ENCODE data around the gene CTNNA3. TPM values are rescaled to one million over a fixed set of nuclear protein-coding genes. Genes with fewer than 3 reads are reported as not detected.

Gene CTNNA3
- total and polyA plus RNA-seq, 2 donors (not counting 3 experiments of a cell fraction or from before 2014, with no cell fraction given): not detected

DNA sequence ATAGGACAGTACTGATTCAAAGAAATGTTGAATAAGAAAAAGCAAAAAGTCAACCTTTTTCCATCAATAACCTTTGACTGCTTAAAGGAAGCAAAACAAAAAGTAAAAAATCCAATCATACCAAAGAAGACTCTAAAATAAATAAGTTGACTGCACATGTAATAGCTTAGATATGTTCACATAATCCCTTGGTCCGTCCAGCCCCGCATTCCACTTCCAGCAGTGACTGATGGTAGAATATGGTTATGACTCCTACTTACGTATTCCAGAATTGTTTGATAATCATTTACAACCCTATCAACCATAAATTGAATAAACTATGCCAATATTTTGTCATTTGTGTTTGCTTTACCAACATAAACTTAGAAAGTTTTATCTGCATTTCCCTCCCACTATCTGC lies 77.9 kb downstream of the CTNNA3 start:
- no peak for FAIRE-seq
- intact Hi-C loops (cut with micrococcal nuclease) (loop anchor here (10.0 kb wide), 1 partner anchor 73 kb away; no protein-coding TSS in a partner anchor), dilution Hi-C loops (cut with MboI; ENCODE audit: extremely low pct_ligation_motif_present, low sequenced_read_pairs) (no loop called here)
- no TSS peak for BruUV-seq (replicated peaks)
- Histone ChIP-seq H3K4me3 (replicated peaks in 1 of 3; ENCODE audit: insufficient read depth in 1 of 3, low read depth in 1 of 3, low read length in 3 of 3) (no peak overlapping the region), H3K4me1 (ENCODE audit: control insufficient read depth, extremely low read depth, insufficient read depth, low read length) (no peaks in the 10 kb centered on the region), H4K20me1 (replicated peaks; ENCODE audit: control insufficient read depth, extremely low read depth, insufficient read depth, low read length) (no peaks in the 10 kb centered on the region), H3K9ac (replicated peaks; ENCODE audit: extremely low read depth, insufficient read depth, low read length) (no peak overlapping the region), H3K36me3 (ENCODE audit: control insufficient read depth in 2 of 2, extremely low read depth in 1 of 2, insufficient read depth in 2 of 2, low read length in 2 of 2) (no peaks in the 10 kb centered on the region), H2AFZ (ENCODE audit: low read depth, low read length) (no peak overlapping the region), H3K9me3 (replicated peaks; ENCODE audit: control insufficient read depth, insufficient read depth, low read length) (no peaks in the 10 kb centered on the region), H3K27me3 (ENCODE audit: control insufficient read depth in 2 of 2, insufficient read depth in 2 of 2, low read length in 2 of 2) (peaks cover 0 to 6% of the 10 kb centered on the region in 2 experiments), H3K27ac (ENCODE audit: insufficient read depth, low read depth, low read length) (no peak overlapping the region), H3K79me2 (ENCODE audit: control insufficient read depth, insufficient read depth, low read length) (no peaks in the 10 kb centered on the region), H3K4me2 (ENCODE audit: insufficient read depth, low read length) (no peak overlapping the region), H3K9me1 (replicated peaks; ENCODE audit: control insufficient read depth, extremely low read depth, insufficient read depth, low read length) (no peaks in the 10 kb centered on the region)
- no peak for DNase-seq (ENCODE audit: low read depth, low spot score)
- POLR2A ChIA-PET: no interaction called here
- TF ChIP-seq, protein P1, sequence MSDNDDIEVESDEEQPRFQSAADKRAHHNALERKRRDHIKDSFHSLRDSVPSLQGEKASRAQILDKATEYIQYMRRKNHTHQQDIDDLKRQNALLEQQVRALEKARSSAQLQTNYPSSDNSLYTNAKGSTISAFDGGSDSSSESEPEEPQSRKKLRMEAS (IDR thresholded peaks at IDR 0.05; ENCODE audit: insufficient read depth, insufficient read length): no peak
- TF ChIP-seq JUN (IDR thresholded peaks at IDR 0.05; ENCODE audit: borderline replicate concordance, insufficient read depth, insufficient read length, low read depth): no peak
- TF ChIP-seq, protein P2, sequence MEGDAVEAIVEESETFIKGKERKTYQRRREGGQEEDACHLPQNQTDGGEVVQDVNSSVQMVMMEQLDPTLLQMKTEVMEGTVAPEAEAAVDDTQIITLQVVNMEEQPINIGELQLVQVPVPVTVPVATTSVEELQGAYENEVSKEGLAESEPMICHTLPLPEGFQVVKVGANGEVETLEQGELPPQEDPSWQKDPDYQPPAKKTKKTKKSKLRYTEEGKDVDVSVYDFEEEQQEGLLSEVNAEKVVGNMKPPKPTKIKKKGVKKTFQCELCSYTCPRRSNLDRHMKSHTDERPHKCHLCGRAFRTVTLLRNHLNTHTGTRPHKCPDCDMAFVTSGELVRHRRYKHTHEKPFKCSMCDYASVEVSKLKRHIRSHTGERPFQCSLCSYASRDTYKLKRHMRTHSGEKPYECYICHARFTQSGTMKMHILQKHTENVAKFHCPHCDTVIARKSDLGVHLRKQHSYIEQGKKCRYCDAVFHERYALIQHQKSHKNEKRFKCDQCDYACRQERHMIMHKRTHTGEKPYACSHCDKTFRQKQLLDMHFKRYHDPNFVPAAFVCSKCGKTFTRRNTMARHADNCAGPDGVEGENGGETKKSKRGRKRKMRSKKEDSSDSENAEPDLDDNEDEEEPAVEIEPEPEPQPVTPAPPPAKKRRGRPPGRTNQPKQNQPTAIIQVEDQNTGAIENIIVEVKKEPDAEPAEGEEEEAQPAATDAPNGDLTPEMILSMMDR (IDR thresholded peaks at IDR 0.05; ENCODE audit: extremely low read depth in 1 of 2, insufficient read depth in 1 of 2, low read depth in 1 of 2, low read length in 2 of 2): no peak
- TF ChIP-seq POLR2AphosphoS5 (IDR thresholded peaks at IDR 0.05; ENCODE audit: insufficient read depth, low read depth, low read length): no peak
- no peak for TF ChIP-seq GATA2 (IDR thresholded peaks at IDR 0.05; ENCODE audit: insufficient read depth, insufficient read length, low read depth, low read length)
- TF ChIP-seq FOS (IDR thresholded peaks at IDR 0.05; ENCODE audit: borderline replicate concordance, insufficient read depth, low read length): no peak
- TF ChIP-seq POLR2A (IDR thresholded peaks at IDR 0.05; ENCODE audit: low read depth, low read length): no peak
- no peak for TF ChIP-seq EZH2 (IDR thresholded peaks at IDR 0.05; ENCODE audit: borderline replicate concordance, low read depth, low read length, severe bottlenecking)
- TF ChIP-seq MYC (IDR thresholded peaks at IDR 0.05; ENCODE audit: low read depth, low read length): no peak
- CTCF ChIA-PET: interaction anchor here (0.7 kb wide), 1 partner anchor 49 kb away, joined by 3 read pairs; no protein-coding TSS in a partner anchor
